Pulmonary artery endothelial cell (primary cell): ENCODE measurements around the gene SIT1. TPM values are rescaled to one million over a fixed set of nuclear protein-coding genes. Genes with fewer than 3 reads are reported as not detected.
"Not testable (repeated sequence)": the region's sequence is repeated elsewhere in the genome, so short reads cannot be mapped to it uniquely, and the experiment has no call there.

Source experiments
- DNase-seq: peaks from one replicate; pipeline ENCODE4 v3.0.0-alpha.2; 2011; ENCODE audit warnings: low read depth, low spot score
- total RNA-seq: library from RNA; depleted of rRNA; stranded (reverse); fragments of >200 nt; gene quantifications from 2 replicates; pipeline ENCODE4 v1.2.3, GENCODE V29; 2014

SIT1 gene
- total RNA-seq, 1 donor from 2014 or later = not detected

- no peak for DNase-seq
These were observed 10.3 kb upstream of the SIT1 start for GRCh38 chr9:35660966-35661415.

DNA sequence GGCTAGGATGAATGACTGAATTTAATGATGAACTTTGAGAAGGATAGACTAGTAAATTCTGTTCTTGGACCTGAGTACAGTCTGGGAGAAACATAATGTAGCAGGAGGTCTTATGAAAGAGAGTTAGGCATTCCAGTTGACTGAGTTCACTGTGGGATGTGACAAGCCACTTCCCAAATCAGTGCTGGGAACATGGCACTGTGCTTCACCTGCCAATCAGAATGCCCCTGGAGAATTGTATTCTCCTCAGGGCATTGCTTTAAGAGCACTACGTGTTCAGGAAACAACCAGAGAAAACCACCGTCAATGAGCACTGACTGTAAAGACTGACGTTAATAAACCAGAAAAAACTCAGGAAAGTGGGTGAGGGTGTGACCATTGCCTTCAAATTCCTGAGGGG, 8.6 kb upstream of the SIT1 start:
- DNase-seq = no peak

GRCh38 chr9:35658968-35659220, 8.2 kb upstream of the SIT1 start:
- no peak for DNase-seq

GRCh38 chr9:35658137-35658967, 7.6 kb upstream of the SIT1 start, which contains the start of gene CCDC107:
Gene CCDC107, plus strand, starts transcription at chr9:35658292. Its CDS starts 88 bp downstream, at chr9:35658380.
- DNase-seq = no peak

DNA sequence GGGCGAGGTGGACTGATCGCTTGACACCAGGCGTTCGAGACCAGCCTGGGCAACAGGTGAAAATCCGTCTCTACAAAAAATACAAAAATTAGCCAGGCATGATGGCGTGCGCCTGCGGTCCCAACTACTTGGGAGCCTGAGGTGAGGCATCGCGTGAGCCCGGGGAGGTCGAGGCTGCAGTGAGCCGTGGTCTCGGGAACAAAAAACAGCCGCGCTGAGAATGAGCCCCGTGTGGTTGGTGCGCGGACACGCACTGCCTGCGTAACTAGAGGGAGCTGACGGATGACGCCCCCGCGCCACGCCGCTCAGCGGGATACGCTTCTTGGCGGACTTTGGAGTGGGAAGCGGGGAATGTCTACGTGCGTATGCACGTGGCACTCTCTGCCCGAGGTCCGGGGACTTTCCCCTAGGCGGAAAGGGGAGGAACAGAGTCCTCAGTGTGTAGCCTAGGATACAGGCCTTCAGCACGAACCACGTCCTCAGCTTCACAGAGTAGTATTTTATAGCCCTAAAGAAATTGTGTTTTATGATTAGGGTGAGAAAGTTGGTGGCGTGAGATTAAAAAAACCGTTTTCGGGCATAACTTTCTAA, 6.9 kb upstream of the SIT1 start, which contains the start of gene RMRP:
Gene RMRP, minus strand, starts transcription at position 474 of the 591 bp plus-strand sequence.
- peak; percentile 98 for DNase-seq

DNA sequence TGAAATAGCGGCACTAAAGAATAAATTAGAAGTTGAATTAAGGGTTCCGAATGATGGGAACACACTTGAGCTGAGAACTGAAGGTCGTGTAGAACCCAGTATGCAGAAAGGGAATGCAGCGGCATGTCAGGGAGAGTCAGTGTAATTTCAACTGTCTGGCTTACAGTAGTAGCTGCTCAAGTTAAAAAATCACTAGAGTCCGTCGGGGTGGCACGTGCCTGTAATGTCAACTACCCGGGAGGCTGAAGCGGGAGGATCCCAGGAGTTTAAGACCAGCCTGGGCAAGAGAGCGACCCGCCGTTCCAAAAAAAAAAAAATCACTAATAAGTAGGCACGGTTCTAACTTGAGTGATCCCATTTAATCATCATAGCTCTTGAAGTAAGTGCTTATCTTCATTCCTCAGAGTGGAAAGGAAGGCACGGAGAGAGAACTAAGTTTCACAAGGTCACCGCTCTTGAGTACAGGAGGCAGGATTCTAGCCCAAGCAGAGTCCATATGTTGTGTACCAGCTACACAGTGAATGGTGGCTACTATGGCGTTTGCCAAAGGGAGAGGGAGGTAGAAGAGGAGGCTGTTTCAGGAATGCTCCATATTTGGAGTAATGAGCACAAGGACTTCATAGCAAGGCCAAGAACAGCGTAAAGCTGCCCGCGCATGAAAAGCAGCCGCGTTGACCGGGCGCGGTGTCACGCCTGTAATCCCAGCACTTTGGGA, 6.3 kb upstream of the SIT1 start:
- DNase-seq = no peak

GRCh38 chr9:35656348-35656747, 5.6 kb upstream of the SIT1 start:
- DNase-seq = no peak

- no peak for DNase-seq
These were observed 2.9 kb upstream of the SIT1 start for GRCh38 chr9:35653611-35654010.

DNA sequence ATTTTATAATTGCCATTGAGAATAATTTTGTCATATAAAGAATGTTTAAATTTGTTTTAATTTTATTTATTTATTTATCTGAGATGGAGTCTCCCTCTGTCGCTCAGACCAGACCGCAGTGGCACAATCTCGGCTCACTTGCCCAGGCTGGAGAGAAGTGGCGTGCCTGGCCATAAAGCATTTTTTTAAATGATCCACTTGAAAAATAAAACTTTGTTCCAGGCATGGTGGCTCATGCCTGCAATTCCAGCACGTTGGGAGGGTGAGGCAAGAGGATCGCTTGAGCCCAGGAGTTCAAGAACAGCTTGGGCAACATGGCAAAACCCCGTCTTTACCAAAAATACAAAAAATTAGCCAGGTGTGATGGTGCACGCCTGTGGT, 2.1 kb upstream of the SIT1 start:
- no peak for DNase-seq

GRCh38 chr9:35651956-35652828, 1.5 kb upstream of the SIT1 start:
- DNase-seq = no peak

GRCh38 chr9:35649431-35650340, 1.0 kb downstream of the SIT1 start:
- no peak for DNase-seq

DNA sequence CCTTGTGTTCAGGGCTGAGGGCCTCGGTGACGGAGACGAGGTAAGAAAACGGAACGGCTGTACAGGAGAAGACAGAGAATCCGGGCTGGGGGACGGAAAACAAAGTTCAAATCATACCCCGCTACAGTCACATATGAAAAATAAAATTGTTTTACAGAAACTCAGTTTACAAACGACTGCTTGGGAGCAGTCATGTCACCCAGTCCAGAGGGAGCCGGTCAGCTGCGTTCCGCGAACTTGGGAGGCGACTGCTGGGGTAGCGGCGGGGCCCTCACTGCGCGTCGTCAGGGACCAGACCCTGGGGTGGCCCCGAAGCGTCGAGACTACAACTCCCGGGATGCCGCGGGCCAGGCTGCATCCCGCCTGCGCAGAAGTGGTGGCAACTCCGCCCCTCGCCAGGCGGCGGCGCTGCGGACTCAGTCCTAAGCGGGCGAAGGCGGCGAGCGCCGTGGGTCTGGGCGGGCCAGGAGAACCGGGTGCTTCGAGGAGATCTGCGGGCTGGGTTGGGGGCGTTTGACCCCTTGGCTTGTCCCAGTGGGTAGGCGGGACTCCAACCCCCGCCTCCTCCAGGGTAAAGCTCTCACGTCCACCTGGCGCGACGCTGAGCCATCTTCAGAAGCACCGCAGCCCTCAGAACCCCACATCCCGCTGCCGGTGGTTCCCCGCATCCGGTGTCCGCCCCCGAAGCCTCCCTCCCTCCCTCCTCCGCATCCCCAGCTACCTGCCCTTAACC, 4.0 kb downstream of the SIT1 start:
- no peak for DNase-seq

DNA sequence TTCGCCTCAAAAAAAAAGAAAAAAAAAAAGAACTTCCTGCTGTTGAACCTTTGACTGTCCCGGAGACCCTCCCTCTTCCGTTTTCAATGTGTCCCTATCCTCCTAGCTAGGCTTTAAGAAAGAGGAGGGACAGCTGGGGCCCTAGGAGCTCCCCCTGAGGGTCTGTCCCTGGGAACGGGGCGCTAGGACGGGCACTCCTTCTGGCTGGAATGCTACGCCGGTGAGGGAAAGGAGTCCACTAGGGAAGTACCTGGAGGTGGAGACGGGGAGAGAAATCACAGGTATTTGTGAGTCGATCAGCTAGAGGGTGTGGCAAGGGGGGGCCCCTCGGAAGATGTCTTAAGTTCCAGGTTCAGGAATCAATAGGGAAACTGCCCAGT, 4.6 kb downstream of the SIT1 start:
- no peak for DNase-seq

GRCh38 chr9:35645736-35646135, 5.0 kb downstream of the SIT1 start:
- DNase-seq = not testable (repeated sequence)

- no peak for DNase-seq
These were observed 7.7 kb downstream of the SIT1 start for GRCh38 chr9:35643046-35643445.

GRCh38 chr9:35641478-35641877, 9.3 kb downstream of the SIT1 start:
- DNase-seq = not testable (repeated sequence)

GRCh38 chr9:35640431-35640830, 10.3 kb downstream of the SIT1 start:
- DNase-seq = not testable (repeated sequence)

GRCh38 chr9:35639631-35640030, 11.1 kb downstream of the SIT1 start:
- no peak for DNase-seq

- not testable (repeated sequence) for DNase-seq
These were observed 11.5 kb downstream of the SIT1 start for GRCh38 chr9:35639225-35639624.

DNA sequence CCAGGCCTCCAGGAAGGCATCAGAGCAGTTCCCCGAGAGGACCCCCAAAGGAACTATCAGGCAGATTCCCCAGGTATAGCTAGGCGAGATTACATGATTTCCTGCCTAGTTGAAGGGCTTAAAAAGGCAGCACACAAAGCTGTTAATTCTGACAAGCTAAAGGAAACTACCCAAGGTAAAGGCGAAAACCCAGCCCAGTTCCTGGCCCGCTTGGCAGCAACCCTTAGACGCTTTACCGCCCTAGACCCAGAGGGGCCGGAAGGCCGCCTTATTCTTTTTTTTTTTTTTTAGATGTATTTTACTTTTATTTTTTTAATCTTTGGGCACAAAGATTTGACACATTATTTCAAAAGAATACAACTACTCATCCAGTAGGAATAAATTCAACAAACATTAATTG, 12.0 kb downstream of the SIT1 start:
- DNase-seq = not testable (repeated sequence)
